GM12878 (cell line): Measurements from ENCODE around the gene STT3B. TPM values are rescaled to one million over a fixed set of nuclear protein-coding genes. Genes with fewer than 3 reads are reported as not detected.

Experiments
- CEBPB ChIP-seq, 2 experiments: fragments of 150-350 bp in 1 of 2; IDR thresholded peaks; 2 replicates each; pipeline ENCODE4 v1.6.1; 2012 to 2014; ENCODE audit warnings: low read depth in 2 of 2, low read length in 2 of 2, borderline replicate concordance in 1 of 2, inconsistent platforms in 1 of 2
- CHD1 ChIP-seq: IDR thresholded peaks from 2 replicates; pipeline ENCODE4 v1.6.1; 2012; ENCODE audit warnings: low read depth, low read length, improper control_type of control experiment
- ETV6 ChIP-seq, 2 experiments: fragments of 450-650 bp in 1 of 2; IDR thresholded peaks in 1 of 2; conservative IDR thresholded peaks in 1 of 2; 2 replicates each; pipeline ENCODE4 v1.6.1; 2014; ENCODE audit warnings: antibody characterized with exemption in 1 of 2, borderline replicate concordance in 1 of 2, low read depth in 1 of 2, mild to moderate bottlenecking in 1 of 2, moderate library complexity in 1 of 2
- HSF1 ChIP-seq: fragments of 150-350 bp; IDR thresholded peaks from 2 replicates; pipeline ENCODE4 v1.6.1; 2014; ENCODE audit warnings: mild to moderate bottlenecking, low read depth, low read length
- KDM1A ChIP-seq: fragments of 200-600 bp; sonication (generic); IDR thresholded peaks from 2 replicates; pipeline ENCODE4 v1.6.1; 2016; ENCODE audit warnings: borderline replicate concordance
- SUPT20H ChIP-seq: IDR thresholded peaks from 2 replicates; pipeline ENCODE4 v1.6.1; 2011; ENCODE audit warnings: low read depth, mild to moderate bottlenecking, low read length, moderate library complexity, borderline replicate concordance; ENCODE audit not compliant: control insufficient read depth
- polyA plus RNA-seq, 11 experiments: library from polyadenylated mRNA; depleted of rRNA in 4 of 11; unstranded in 6 of 11; stranded (reverse) in 5 of 11; fragments of >200 nt; fragmentation: Nextera tagmentation in 4 of 11; fragmentation: Illumina TruSeq in 1 of 11; extraction: Ambion mirVana in 4 of 11; extraction: Trizol in 1 of 11; gene quantifications; 1 replicate in 1 of 11; 2 replicates in 10 of 11; pipeline versions ENCODE4 v1.2.1 to v1.2.3, GENCODE V29; 2011 to 2016; ENCODE audit warnings: inconsistent platforms in 2 of 11, missing spikeins in 2 of 11, low read depth in 1 of 11
- total RNA-seq, 4 experiments: library from RNA; depleted of rRNA in 3 of 4; stranded (reverse); fragments of >200 nt in 3 of 4; fragmentation: Illumina TruSeq in 1 of 4; extraction: Trizol in 1 of 4; gene quantifications; 2 replicates each; pipeline versions ENCODE4 v1.2.1 to v1.2.3, GENCODE V29; 2013 to 2021
- TF ChIP-seq, protein P1 (sequence below): fragments of 450-650 bp; formaldehyde crosslinking; IDR thresholded peaks from 2 replicates; pipeline ENCODE4 v1.5.0; 2022; ENCODE audit warnings: mild to moderate bottlenecking, missing genetic modification characterization
- TF ChIP-seq, protein P2 (sequence below): IDR thresholded peaks from 2 replicates; pipeline ENCODE4 v1.6.1; 2012; ENCODE audit warnings: improper control_type of control experiment, low read depth, low read length; ENCODE audit not compliant: insufficient replicate concordance
- TF ChIP-seq, protein P3 (sequence below): IDR thresholded peaks from 2 replicates; pipeline ENCODE4 v1.6.1; 2012; ENCODE audit warnings: low read depth, low read length, improper control_type of control experiment

STT3B gene
- total and polyA plus RNA-seq, 10 of the 15 experiments (the other 5 are each of a cell fraction or from before 2014, with no cell fraction given) = 19.9 to 208 (median 79.6) TPM

GRCh38 chr3:31565288-31565687 is 32.6 kb downstream of the STT3B start (continued):
- TF ChIP-seq HSF1 (no peak), CEBPB (IDR thresholded peaks at IDR 0.05; ENCODE audit: borderline replicate concordance in 1 of 2, low read depth in 2 of 2, low read length in 2 of 2) (no peak), SUPT20H (no peak), CHD1 (no peak), KDM1A (no peak), ETV6 (conservative IDR thresholded peaks at IDR 0.05 in 1 of 2, IDR thresholded peaks at IDR 0.05 in 1 of 2; ENCODE audit: borderline replicate concordance in 1 of 2, low read depth in 1 of 2) (no peak)
- TF ChIP-seq, protein P1, sequence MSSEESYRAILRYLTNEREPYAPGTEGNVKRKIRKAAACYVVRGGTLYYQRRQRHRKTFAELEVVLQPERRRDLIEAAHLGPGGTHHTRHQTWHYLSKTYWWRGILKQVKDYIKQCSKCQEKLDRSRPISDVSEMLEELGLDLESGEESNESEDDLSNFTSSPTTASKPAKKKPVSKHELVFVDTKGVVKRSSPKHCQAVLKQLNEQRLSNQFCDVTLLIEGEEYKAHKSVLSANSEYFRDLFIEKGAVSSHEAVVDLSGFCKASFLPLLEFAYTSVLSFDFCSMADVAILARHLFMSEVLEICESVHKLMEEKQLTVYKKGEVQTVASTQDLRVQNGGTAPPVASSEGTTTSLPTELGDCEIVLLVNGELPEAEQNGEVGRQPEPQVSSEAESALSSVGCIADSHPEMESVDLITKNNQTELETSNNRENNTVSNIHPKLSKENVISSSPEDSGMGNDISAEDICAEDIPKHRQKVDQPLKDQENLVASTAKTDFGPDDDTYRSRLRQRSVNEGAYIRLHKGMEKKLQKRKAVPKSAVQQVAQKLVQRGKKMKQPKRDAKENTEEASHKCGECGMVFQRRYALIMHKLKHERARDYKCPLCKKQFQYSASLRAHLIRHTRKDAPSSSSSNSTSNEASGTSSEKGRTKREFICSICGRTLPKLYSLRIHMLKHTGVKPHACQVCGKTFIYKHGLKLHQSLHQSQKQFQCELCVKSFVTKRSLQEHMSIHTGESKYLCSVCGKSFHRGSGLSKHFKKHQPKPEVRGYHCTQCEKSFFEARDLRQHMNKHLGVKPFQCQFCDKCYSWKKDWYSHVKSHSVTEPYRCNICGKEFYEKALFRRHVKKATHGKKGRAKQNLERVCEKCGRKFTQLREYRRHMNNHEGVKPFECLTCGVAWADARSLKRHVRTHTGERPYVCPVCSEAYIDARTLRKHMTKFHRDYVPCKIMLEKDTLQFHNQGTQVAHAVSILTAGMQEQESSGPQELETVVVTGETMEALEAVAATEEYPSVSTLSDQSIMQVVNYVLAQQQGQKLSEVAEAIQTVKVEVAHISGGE (CRISPR knock-in tag) = no peak
- TF ChIP-seq, protein P2, sequence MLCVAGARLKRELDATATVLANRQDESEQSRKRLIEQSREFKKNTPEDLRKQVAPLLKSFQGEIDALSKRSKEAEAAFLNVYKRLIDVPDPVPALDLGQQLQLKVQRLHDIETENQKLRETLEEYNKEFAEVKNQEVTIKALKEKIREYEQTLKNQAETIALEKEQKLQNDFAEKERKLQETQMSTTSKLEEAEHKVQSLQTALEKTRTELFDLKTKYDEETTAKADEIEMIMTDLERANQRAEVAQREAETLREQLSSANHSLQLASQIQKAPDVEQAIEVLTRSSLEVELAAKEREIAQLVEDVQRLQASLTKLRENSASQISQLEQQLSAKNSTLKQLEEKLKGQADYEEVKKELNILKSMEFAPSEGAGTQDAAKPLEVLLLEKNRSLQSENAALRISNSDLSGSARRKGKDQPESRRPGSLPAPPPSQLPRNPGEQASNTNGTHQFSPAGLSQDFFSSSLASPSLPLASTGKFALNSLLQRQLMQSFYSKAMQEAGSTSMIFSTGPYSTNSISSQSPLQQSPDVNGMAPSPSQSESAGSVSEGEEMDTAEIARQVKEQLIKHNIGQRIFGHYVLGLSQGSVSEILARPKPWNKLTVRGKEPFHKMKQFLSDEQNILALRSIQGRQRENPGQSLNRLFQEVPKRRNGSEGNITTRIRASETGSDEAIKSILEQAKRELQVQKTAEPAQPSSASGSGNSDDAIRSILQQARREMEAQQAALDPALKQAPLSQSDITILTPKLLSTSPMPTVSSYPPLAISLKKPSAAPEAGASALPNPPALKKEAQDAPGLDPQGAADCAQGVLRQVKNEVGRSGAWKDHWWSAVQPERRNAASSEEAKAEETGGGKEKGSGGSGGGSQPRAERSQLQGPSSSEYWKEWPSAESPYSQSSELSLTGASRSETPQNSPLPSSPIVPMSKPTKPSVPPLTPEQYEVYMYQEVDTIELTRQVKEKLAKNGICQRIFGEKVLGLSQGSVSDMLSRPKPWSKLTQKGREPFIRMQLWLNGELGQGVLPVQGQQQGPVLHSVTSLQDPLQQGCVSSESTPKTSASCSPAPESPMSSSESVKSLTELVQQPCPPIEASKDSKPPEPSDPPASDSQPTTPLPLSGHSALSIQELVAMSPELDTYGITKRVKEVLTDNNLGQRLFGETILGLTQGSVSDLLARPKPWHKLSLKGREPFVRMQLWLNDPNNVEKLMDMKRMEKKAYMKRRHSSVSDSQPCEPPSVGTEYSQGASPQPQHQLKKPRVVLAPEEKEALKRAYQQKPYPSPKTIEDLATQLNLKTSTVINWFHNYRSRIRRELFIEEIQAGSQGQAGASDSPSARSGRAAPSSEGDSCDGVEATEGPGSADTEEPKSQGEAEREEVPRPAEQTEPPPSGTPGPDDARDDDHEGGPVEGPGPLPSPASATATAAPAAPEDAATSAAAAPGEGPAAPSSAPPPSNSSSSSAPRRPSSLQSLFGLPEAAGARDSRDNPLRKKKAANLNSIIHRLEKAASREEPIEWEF = no peak
- TF ChIP-seq, protein P3, sequence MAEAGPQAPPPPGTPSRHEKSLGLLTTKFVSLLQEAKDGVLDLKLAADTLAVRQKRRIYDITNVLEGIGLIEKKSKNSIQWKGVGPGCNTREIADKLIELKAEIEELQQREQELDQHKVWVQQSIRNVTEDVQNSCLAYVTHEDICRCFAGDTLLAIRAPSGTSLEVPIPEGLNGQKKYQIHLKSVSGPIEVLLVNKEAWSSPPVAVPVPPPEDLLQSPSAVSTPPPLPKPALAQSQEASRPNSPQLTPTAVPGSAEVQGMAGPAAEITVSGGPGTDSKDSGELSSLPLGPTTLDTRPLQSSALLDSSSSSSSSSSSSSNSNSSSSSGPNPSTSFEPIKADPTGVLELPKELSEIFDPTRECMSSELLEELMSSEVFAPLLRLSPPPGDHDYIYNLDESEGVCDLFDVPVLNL = no peak
